ENCODE results near the gene ABCC11. TPM values are rescaled to one million over a fixed set of nuclear protein-coding genes. Genes with fewer than 3 reads are reported as not detected.

The ABCC11 gene
- total and polyA plus RNA-seq, 2 of the 13 experiments (the other 11 are each of a cell fraction or from before 2014, with no cell fraction given), result 1.0 to 1.4 TPM

DNA sequence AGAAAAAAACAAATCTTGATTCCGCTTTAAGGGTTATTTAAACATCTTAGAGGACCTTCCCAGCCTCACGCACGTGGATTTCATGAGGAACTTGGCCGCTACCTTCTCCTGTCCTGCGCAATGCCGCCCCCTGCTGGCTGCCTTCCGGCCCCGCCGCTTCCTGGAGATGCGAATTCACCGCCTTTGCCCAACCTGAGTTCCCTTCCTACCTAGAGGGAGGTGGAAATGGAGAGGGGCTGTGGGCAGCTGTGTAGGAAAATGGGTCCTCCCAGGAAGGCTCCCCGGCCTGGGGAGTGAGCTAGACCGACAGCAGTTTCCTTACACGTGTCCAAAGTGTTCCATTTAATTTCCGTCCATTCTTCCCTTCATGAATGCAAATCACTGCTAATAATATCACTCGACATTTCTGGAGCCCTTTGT, 90.5 kb downstream of the ABCC11 start (continued):
- TF ChIP-seq, protein P1, sequence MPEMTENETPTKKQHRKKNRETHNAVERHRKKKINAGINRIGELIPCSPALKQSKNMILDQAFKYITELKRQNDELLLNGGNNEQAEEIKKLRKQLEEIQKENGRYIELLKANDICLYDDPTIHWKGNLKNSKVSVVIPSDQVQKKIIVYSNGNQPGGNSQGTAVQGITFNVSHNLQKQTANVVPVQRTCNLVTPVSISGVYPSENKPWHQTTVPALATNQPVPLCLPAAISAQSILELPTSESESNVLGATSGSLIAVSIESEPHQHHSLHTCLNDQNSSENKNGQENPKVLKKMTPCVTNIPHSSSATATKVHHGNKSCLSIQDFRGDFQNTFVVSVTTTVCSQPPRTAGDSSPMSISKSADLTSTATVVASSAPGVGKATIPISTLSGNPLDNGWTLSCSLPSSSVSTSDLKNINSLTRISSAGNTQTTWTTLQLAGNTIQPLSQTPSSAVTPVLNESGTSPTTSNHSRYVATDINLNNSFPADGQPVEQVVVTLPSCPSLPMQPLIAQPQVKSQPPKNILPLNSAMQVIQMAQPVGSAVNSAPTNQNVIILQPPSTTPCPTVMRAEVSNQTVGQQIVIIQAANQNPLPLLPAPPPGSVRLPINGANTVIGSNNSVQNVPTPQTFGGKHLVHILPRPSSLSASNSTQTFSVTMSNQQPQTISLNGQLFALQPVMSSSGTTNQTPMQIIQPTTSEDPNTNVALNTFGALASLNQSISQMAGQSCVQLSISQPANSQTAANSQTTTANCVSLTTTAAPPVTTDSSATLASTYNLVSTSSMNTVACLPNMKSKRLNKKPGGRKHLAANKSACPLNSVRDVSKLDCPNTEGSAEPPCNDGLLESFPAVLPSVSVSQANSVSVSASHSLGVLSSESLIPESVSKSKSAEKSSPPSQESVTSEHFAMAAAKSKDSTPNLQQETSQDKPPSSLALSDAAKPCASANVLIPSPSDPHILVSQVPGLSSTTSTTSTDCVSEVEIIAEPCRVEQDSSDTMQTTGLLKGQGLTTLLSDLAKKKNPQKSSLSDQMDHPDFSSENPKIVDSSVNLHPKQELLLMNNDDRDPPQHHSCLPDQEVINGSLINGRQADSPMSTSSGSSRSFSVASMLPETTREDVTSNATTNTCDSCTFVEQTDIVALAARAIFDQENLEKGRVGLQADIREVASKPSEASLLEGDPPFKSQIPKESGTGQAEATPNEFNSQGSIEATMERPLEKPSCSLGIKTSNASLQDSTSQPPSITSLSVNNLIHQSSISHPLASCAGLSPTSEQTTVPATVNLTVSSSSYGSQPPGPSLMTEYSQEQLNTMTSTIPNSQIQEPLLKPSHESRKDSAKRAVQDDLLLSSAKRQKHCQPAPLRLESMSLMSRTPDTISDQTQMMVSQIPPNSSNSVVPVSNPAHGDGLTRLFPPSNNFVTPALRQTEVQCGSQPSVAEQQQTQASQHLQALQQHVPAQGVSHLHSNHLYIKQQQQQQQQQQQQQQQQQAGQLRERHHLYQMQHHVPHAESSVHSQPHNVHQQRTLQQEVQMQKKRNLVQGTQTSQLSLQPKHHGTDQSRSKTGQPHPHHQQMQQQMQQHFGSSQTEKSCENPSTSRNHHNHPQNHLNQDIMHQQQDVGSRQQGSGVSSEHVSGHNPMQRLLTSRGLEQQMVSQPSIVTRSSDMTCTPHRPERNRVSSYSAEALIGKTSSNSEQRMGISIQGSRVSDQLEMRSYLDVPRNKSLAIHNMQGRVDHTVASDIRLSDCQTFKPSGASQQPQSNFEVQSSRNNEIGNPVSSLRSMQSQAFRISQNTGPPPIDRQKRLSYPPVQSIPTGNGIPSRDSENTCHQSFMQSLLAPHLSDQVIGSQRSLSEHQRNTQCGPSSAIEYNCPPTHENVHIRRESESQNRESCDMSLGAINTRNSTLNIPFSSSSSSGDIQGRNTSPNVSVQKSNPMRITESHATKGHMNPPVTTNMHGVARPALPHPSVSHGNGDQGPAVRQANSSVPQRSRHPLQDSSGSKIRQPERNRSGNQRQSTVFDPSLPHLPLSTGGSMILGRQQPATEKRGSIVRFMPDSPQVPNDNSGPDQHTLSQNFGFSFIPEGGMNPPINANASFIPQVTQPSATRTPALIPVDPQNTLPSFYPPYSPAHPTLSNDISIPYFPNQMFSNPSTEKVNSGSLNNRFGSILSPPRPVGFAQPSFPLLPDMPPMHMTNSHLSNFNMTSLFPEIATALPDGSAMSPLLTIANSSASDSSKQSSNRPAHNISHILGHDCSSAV (CRISPR knock-in tag; IDR thresholded peaks at IDR 0.05; ENCODE audit: borderline replicate concordance), result no peak
- TF ChIP-seq GATAD2A (CRISPR knock-in tag; IDR thresholded peaks at IDR 0.05) (peak; percentile 43; the same call in 1 of the 2 replicates), GTF2F1 (IDR thresholded peaks at IDR 0.05; ENCODE audit: low read length) (0 out of 2 replicates have a peak, but pooled peaks have one; percentile 24), MYC (CRISPR knock-in tag; IDR thresholded peaks at IDR 0.05; ENCODE audit: borderline replicate concordance) (peak; percentile 73), KLF16 (CRISPR knock-in tag; IDR thresholded peaks at IDR 0.05) (0 out of 4 replicates have a peak, but pooled peaks of 1 of the 2 experiments have one; percentile 52), GABPB1 (CRISPR knock-in tag; IDR thresholded peaks at IDR 0.05) (peak; percentile 52), KDM5B (CRISPR knock-in tag; IDR thresholded peaks at IDR 0.05; ENCODE audit: borderline replicate concordance) (peak; percentile 34; the same call in 1 of the 2 replicates), SALL1 (CRISPR knock-in tag; IDR thresholded peaks at IDR 0.05) (peak; percentile 85), MAX (IDR thresholded peaks at IDR 0.05) (peak; percentile 73), HDAC2 (CRISPR knock-in tag; IDR thresholded peaks at IDR 0.05) (peak; percentile 36; the same call in 1 of the 2 replicates), HNRNPK (IDR thresholded peaks at IDR 0.05; ENCODE audit: low read depth, low read length, poor library complexity, severe bottlenecking) (no peak), NAIF1 (CRISPR knock-in tag; IDR thresholded peaks at IDR 0.05; ENCODE audit: borderline replicate concordance) (no peak), NFKB2 (CRISPR knock-in tag; IDR thresholded peaks at IDR 0.05; ENCODE audit: borderline replicate concordance) (peak; percentile 40; the same call in 1 of the 2 replicates), FOXP1 (IDR thresholded peaks at IDR 0.05) (no peak), FOXP1 (CRISPR knock-in tag; IDR thresholded peaks at IDR 0.05) (no peak), TEAD3 (CRISPR knock-in tag; optimal IDR thresholded peaks at IDR 0.05; ENCODE audit: borderline replicate concordance) (peak; percentile 44), ERF (CRISPR knock-in tag; IDR thresholded peaks at IDR 0.05) (0 out of 2 replicates have a peak, but pooled peaks have one; percentile 24), HOXA3 (CRISPR knock-in tag; IDR thresholded peaks at IDR 0.05) (0 out of 2 replicates have a peak, but pooled peaks have one; percentile 21), NCOA2 (CRISPR knock-in tag; IDR thresholded peaks at IDR 0.05) (0 out of 2 replicates have a peak, but pooled peaks have one; percentile 22), TSC22D2 (CRISPR knock-in tag; IDR thresholded peaks at IDR 0.05; ENCODE audit: borderline replicate concordance) (peak; percentile 56; the same call in 1 of the 2 replicates)
- TF ChIP-seq, protein P2, sequence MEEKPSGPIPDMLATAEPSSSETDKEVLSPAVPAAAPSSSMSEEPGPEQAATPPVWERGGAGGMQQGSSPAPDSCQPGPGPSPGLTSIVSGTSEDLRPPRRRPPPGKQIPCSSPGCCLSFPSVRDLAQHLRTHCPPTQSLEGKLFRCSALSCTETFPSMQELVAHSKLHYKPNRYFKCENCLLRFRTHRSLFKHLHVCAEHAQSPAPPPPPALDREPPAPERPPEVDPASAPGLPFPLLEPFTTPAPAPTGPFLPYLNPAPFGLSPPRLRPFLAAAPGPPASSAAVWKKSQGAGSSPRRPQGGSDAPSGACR (CRISPR knock-in tag; IDR thresholded peaks at IDR 0.05), result no peak

All from HepG2 (cell line).